H1 (cell line): ENCODE measurements around the gene KCNJ3. TPM values are rescaled to one million over a fixed set of nuclear protein-coding genes. Genes with fewer than 3 reads are reported as not detected.

ENCODE experiments used
- CTCF ChIA-PET: fragments of 300-600 bp; sonication (Branson Sonifier 250); formaldehyde crosslinking; loops from one replicate; lab custom pipeline; 2021; ENCODE audit not compliant: partially characterized antibody; lab: Charles Lee
- POLR2A ChIA-PET: fragments of 300-600 bp; sonication (Branson Sonifier 250); formaldehyde crosslinking; loops from one replicate; lab custom pipeline; 2021; ENCODE audit warnings: inconsistent platforms; ENCODE audit not compliant: partially characterized antibody; lab: Charles Lee
- DNase-seq, 2 experiments: peaks; one replicate each; pipeline versions ENCODE4 v3.0.0 to v3.0.0-alpha.2; 2010 to 2022; ENCODE audit warnings: low spot score in 2 of 2, low read depth in 1 of 2, mixed read lengths in 1 of 2
- FAIRE-seq: peaks from 2 replicates; lab custom pipeline; 2011; peaks lifted over from hg19 to GRCh38; lab: Jason Lieb, UNC
- H2AFZ ChIP-seq: 2 replicates; pipeline ENCODE4 v1.8.1; 2012; ENCODE audit warnings: low read length, inconsistent platforms
- H2AK5ac ChIP-seq: 2 replicates; pipeline ENCODE4 v1.6.1; 2013; ENCODE audit warnings: low read depth, low read length
- H2BK120ac ChIP-seq: replicated peaks from 2 replicates; pipeline ENCODE3; 2013; ENCODE audit warnings: low read depth, low read length, inconsistent platforms
- H2BK12ac ChIP-seq: 2 replicates; pipeline ENCODE4 v1.6.1; 2013; ENCODE audit warnings: low read depth, low read length
- H2BK15ac ChIP-seq: 2 replicates; pipeline ENCODE4 v1.6.1; 2013; ENCODE audit warnings: low read length
- H2BK20ac ChIP-seq: 2 replicates; pipeline ENCODE4 v1.6.1; 2013; ENCODE audit warnings: low read length
- H2BK5ac ChIP-seq: 2 replicates; pipeline ENCODE4 v1.6.1; 2013; ENCODE audit warnings: low read depth, low read length
- H3K14ac ChIP-seq: 2 replicates; pipeline ENCODE4 v1.6.1; 2013; ENCODE audit warnings: inconsistent platforms; ENCODE audit not compliant: insufficient read length
- H3K18ac ChIP-seq: 2 replicates; pipeline ENCODE4 v1.6.1; 2013; ENCODE audit warnings: low read length; ENCODE audit errors: extremely low read depth
- H3K23ac ChIP-seq: 2 replicates; pipeline ENCODE4 v1.6.1; 2013; ENCODE audit warnings: inconsistent platforms; ENCODE audit not compliant: insufficient read length
- H3K23me2 ChIP-seq: 2 replicates; pipeline ENCODE4 v1.6.1; 2013; ENCODE audit warnings: low read depth, low read length
- H3K27ac ChIP-seq: 2 replicates; pipeline ENCODE4 v1.6.1; 2011; ENCODE audit warnings: low read depth, low read length, inconsistent platforms
- H3K27me3 ChIP-seq, 4 experiments: replicated peaks in 1 of 4; 1 replicate in 1 of 4; 2 replicates in 3 of 4; pipeline versions ENCODE4 v1.6.1 to v1.8.1; 2011 to 2013; ENCODE audit warnings: low read length in 3 of 4, mild to moderate bottlenecking in 3 of 4, inconsistent platforms in 2 of 4, mixed read lengths in 2 of 4, moderate library complexity in 1 of 4; ENCODE audit not compliant: control insufficient read depth in 3 of 4, insufficient read depth in 3 of 4; ENCODE audit errors: extremely low read depth in 1 of 4
- H3K36me3 ChIP-seq, 4 experiments: 2 replicates each; pipeline versions ENCODE4 v1.6.1 to v1.8.1; 2011 to 2013; ENCODE audit warnings: mild to moderate bottlenecking in 4 of 4, low read length in 3 of 4, moderate library complexity in 2 of 4, control low read depth in 1 of 4, inconsistent platforms in 1 of 4; ENCODE audit not compliant: insufficient read depth in 4 of 4, control insufficient read depth in 2 of 4
- H3K4ac ChIP-seq: replicated peaks from 2 replicates; pipeline ENCODE3; 2013; ENCODE audit warnings: low read length, low read depth, mixed read lengths, inconsistent platforms; ENCODE audit not compliant: insufficient read length
- H3K4me1 ChIP-seq, 4 experiments: replicated peaks in 1 of 4; 1 replicate in 1 of 4; 2 replicates in 3 of 4; pipeline versions ENCODE4 v1.6.1 to v1.8.1; 2011 to 2013; ENCODE audit warnings: low read length in 3 of 4, inconsistent platforms in 2 of 4, mixed read lengths in 1 of 4; ENCODE audit not compliant: insufficient read depth in 4 of 4, control insufficient read depth in 3 of 4
- H3K4me2 ChIP-seq, 2 experiments: 2 replicates each; pipeline versions ENCODE4 v1.6.1 to v1.8.1; 2011 to 2013; ENCODE audit warnings: low read depth in 2 of 2, low read length in 2 of 2, control low read depth in 1 of 2, inconsistent platforms in 1 of 2, mild to moderate bottlenecking in 1 of 2; ENCODE audit not compliant: insufficient read depth in 1 of 2
- H3K4me3 ChIP-seq, 4 experiments: fragments of 200-600, 300-600 bp in 1 of 4; sonication (generic), shearing (Covaris generic), sonication (Bioruptor Twin) in 1 of 4; 2 replicates each; pipeline versions ENCODE4 v1.5.1 to v1.8.1; 2011 to 2016; ENCODE audit warnings: low read length in 4 of 4, low read depth in 3 of 4, control low read depth in 2 of 4, inconsistent platforms in 2 of 4, mild to moderate bottlenecking in 2 of 4, mixed read lengths in 1 of 4, moderate library complexity in 1 of 4; ENCODE audit not compliant: insufficient read depth in 2 of 4; ENCODE audit errors: extremely low read depth in 1 of 4
- H3K56ac ChIP-seq: replicated peaks from 2 replicates; pipeline ENCODE3; 2013; ENCODE audit warnings: low read depth, mild to moderate bottlenecking, mixed read lengths, low read length, inconsistent platforms; ENCODE audit not compliant: insufficient read length
- H3K79me1 ChIP-seq: 2 replicates; pipeline ENCODE4 v1.6.1; 2013; ENCODE audit warnings: low read depth, low read length, control low read depth
- H3K79me2 ChIP-seq, 2 experiments: 2 replicates each; pipeline versions ENCODE4 v1.6.1 to v1.8.1; 2012 to 2013; ENCODE audit warnings: low read length in 2 of 2, mild to moderate bottlenecking in 2 of 2, inconsistent platforms in 1 of 2; ENCODE audit not compliant: insufficient read depth in 2 of 2, control insufficient read depth in 1 of 2
- H3K9ac ChIP-seq, 4 experiments: replicated peaks in 1 of 4; 1 replicate in 1 of 4; 2 replicates in 3 of 4; pipeline versions ENCODE4 v1.6.1 to v1.8.1; 2011 to 2013; ENCODE audit warnings: low read depth in 3 of 4, low read length in 3 of 4, control low read depth in 2 of 4, mild to moderate bottlenecking in 2 of 4, moderate library complexity in 2 of 4, inconsistent platforms in 1 of 4; ENCODE audit errors: extremely low read depth in 1 of 4
- H3K9me3 ChIP-seq, 2 experiments: 2 replicates each; pipeline versions ENCODE4 v1.6.1 to v1.8.1; 2012 to 2013; ENCODE audit warnings: mild to moderate bottlenecking in 2 of 2, moderate library complexity in 2 of 2, control low read depth in 1 of 2, inconsistent platforms in 1 of 2, low read depth in 1 of 2, low read length in 1 of 2, mixed read lengths in 1 of 2; ENCODE audit not compliant: insufficient read depth in 2 of 2
- H4K20me1 ChIP-seq, 2 experiments: replicated peaks in 1 of 2; 2 replicates each; pipeline versions ENCODE3 to v1.8.1; 2011 to 2013; ENCODE audit warnings: inconsistent platforms in 2 of 2, low read length in 2 of 2, mild to moderate bottlenecking in 1 of 2; ENCODE audit not compliant: insufficient read depth in 2 of 2, control insufficient read depth in 1 of 2
- H4K5ac ChIP-seq: 2 replicates; pipeline ENCODE4 v1.6.1; 2013; ENCODE audit warnings: low read length, low read depth, mixed read lengths, inconsistent platforms; ENCODE audit not compliant: insufficient read length
- H4K8ac ChIP-seq: 2 replicates; pipeline ENCODE4 v1.8.0; 2013; ENCODE audit warnings: mild to moderate bottlenecking, moderate library complexity, low read length, inconsistent platforms; ENCODE audit not compliant: insufficient read depth; ENCODE audit errors: extremely low read depth
- H4K91ac ChIP-seq: replicated peaks from 2 replicates; pipeline ENCODE3; 2013; ENCODE audit warnings: low read length, mixed read lengths, inconsistent platforms; ENCODE audit not compliant: insufficient read length
- BACH1 ChIP-seq: IDR thresholded peaks from 2 replicates; pipeline ENCODE4 v1.6.1; 2012; ENCODE audit warnings: low read length, improper control_type of control experiment
- BRCA1 ChIP-seq: IDR thresholded peaks from 2 replicates; pipeline ENCODE4 v1.6.1; 2012; ENCODE audit warnings: low read depth, low read length, improper control_type of control experiment
- HDAC2 ChIP-seq, 2 experiments: fragments of 300-600 bp in 1 of 2; sonication (generic) in 1 of 2; IDR thresholded peaks; 2 replicates each; pipeline ENCODE4 v1.6.1; 2011 to 2012; ENCODE audit warnings: low read depth in 2 of 2, low read length in 2 of 2, mild to moderate bottlenecking in 2 of 2, moderate library complexity in 2 of 2, borderline replicate concordance in 1 of 2, inconsistent platforms in 1 of 2
- POLR2AphosphoS5 ChIP-seq: IDR thresholded peaks from 2 replicates; pipeline ENCODE4 v1.6.1; 2011; ENCODE audit warnings: low read depth, low read length
- RAD21 ChIP-seq, 2 experiments: IDR thresholded peaks in 1 of 2; conservative IDR thresholded peaks in 1 of 2; 2 replicates each; pipeline ENCODE4 v1.6.1; 2011; ENCODE audit warnings: low read depth in 2 of 2, low read length in 2 of 2, improper control_type of control experiment in 1 of 2, inconsistent platforms in 1 of 2, mild to moderate bottlenecking in 1 of 2, moderate library complexity in 1 of 2
- RNF2 ChIP-seq: fragments of 200-900, 300-1000 bp; sonication (generic); IDR thresholded peaks from 2 replicates; pipeline ENCODE4 v1.7.1; 2016; ENCODE audit warnings: borderline replicate concordance, low read depth, mild to moderate bottlenecking, antibody characterized with exemption, low read length; ENCODE audit not compliant: poor library complexity, severe bottlenecking; ENCODE audit errors: missing control alignments
- RXRA ChIP-seq: IDR thresholded peaks from 2 replicates; pipeline ENCODE4 v1.6.1; 2011; ENCODE audit warnings: low read depth, mild to moderate bottlenecking, low read length, moderate library complexity; ENCODE audit not compliant: insufficient read depth
- WGBS, 2 experiments: shearing (Covaris generic) in 1 of 2; methylation state at CpG; one replicate each; pipeline versions ENCODE4 v1.1.6 to v1.1.7; 2013 to 2015; ENCODE audit warnings: low lambda C conversion rate in 2 of 2, mixed read lengths in 2 of 2, inconsistent platforms in 1 of 2, low coverage in 1 of 2, missing lambda C conversion rate in 1 of 2; ENCODE audit not compliant: insufficient replicate concordance in 2 of 2, insufficient coverage in 1 of 2, insufficient read length in 1 of 2; ENCODE audit errors: extremely low coverage in 1 of 2, missing lambda C conversion rate in 1 of 2; 5-methylcytosine and 5-hydroxymethylcytosine counted together
- polyA plus RNA-seq, 7 experiments: library from polyadenylated mRNA; depleted of rRNA in 3 of 7; stranded (reverse) in 5 of 7; unstranded in 2 of 7; fragments of >200 nt in 5 of 7; fragments of 200-250 nt in 2 of 7; gene quantifications; 1 replicate in 5 of 7; 2 replicates in 1 of 7; 4 replicates in 1 of 7; pipeline versions ENCODE4 v1.2.1 to v1.2.3, GENCODE V29; 2011 to 2013; ENCODE audit warnings: missing spikeins in 2 of 7, mixed read lengths in 2 of 7
- total RNA-seq: library from RNA; stranded (reverse); fragmentation: NEBNext Ultra II Directional; extraction: Animal tissue kit (Norgen Biotek cat#: 25700); gene quantifications from 2 replicates; pipeline ENCODE4 v1.2.1, GENCODE V29; 2021
- TF ChIP-seq, protein P1 (sequence below): IDR thresholded peaks from 2 replicates; pipeline ENCODE4 v1.6.1; 2011; ENCODE audit warnings: low read length, improper control_type of control experiment

KCNJ3 gene
- total and polyA plus RNA-seq, 2 of the 8 experiments (the other 6 are each of a cell fraction or from before 2014, with no cell fraction given): 0.11 to 0.50 TPM

- Histone ChIP-seq H3K9ac (no peak overlapping the region), H2BK15ac (no peak overlapping the region), H2BK5ac (no peak overlapping the region), H2AFZ (no peak overlapping the region), H4K20me1 (no peaks in the 10 kb centered on the region), H3K79me1 (no peaks in the 10 kb centered on the region), H3K56ac (no peak overlapping the region), H3K14ac (no peak overlapping the region), H3K23me2 (no peaks in the 10 kb centered on the region), H2BK120ac (no peak overlapping the region), H4K8ac (no peak overlapping the region), H3K4me1 (no peaks in the 10 kb centered on the region), H3K4me3 (no peak overlapping the region), H3K27ac (no peak overlapping the region), H2BK12ac (no peak overlapping the region), H3K4ac (no peak overlapping the region), H2BK20ac (no peak overlapping the region), H2AK5ac (no peak overlapping the region), H3K18ac (no peak overlapping the region), H3K36me3 (no peaks in the 10 kb centered on the region), H3K27me3 (peaks cover 0 to 1% (median 0%) of the 10 kb centered on the region in 4 experiments; a peak in 1 of 7 replicates), H4K5ac (no peak overlapping the region), H3K79me2 (no peaks in the 10 kb centered on the region), H3K23ac (no peak overlapping the region), H3K4me2 (no peak overlapping the region), H4K91ac (no peak overlapping the region), H3K9me3 (no peaks in the 10 kb centered on the region)
- DNase-seq (no peak), FAIRE-seq (no peak)
- WGBS, 2 experiments: 90% methylated on average over 2 of the region's 2 CpGs; no CpG with 5 or more reads in 1 of the 2 experiments
- POLR2A ChIA-PET: no interaction called here
- TF ChIP-seq, protein P1, sequence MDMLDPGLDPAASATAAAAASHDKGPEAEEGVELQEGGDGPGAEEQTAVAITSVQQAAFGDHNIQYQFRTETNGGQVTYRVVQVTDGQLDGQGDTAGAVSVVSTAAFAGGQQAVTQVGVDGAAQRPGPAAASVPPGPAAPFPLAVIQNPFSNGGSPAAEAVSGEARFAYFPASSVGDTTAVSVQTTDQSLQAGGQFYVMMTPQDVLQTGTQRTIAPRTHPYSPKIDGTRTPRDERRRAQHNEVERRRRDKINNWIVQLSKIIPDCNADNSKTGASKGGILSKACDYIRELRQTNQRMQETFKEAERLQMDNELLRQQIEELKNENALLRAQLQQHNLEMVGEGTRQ: no peak
- TF ChIP-seq RXRA (no peak), RAD21 (IDR thresholded peaks at IDR 0.05 in 1 of 2, conservative IDR thresholded peaks at IDR 0.05 in 1 of 2; ENCODE audit: low read depth in 2 of 2, low read length in 2 of 2) (no peak), POLR2AphosphoS5 (no peak), HDAC2 (IDR thresholded peaks at IDR 0.05; ENCODE audit: borderline replicate concordance in 1 of 2, low read depth in 2 of 2, low read length in 2 of 2) (no peak), BACH1 (no peak), RNF2 (no peak), BRCA1 (no peak)
- CTCF ChIA-PET: no interaction called here
Measured at GRCh38 chr2:154740361-154740760, 41.9 kb downstream of the KCNJ3 start.
